Activated CD4-positive, CD25-positive, alpha-beta regulatory T cell (primary cell): Measurements from ENCODE around the gene SRPK2.
"Not testable (repeated sequence)": the region's sequence is repeated elsewhere in the genome, so short reads cannot be mapped to it uniquely, and the experiment has no call there.

Source experiments
- DNase-seq, 4 experiments: peaks; one replicate each; lab custom pipeline; 2025; lab: John Stamatoyannopoulos, UW

SRPK2 gene

DNA sequence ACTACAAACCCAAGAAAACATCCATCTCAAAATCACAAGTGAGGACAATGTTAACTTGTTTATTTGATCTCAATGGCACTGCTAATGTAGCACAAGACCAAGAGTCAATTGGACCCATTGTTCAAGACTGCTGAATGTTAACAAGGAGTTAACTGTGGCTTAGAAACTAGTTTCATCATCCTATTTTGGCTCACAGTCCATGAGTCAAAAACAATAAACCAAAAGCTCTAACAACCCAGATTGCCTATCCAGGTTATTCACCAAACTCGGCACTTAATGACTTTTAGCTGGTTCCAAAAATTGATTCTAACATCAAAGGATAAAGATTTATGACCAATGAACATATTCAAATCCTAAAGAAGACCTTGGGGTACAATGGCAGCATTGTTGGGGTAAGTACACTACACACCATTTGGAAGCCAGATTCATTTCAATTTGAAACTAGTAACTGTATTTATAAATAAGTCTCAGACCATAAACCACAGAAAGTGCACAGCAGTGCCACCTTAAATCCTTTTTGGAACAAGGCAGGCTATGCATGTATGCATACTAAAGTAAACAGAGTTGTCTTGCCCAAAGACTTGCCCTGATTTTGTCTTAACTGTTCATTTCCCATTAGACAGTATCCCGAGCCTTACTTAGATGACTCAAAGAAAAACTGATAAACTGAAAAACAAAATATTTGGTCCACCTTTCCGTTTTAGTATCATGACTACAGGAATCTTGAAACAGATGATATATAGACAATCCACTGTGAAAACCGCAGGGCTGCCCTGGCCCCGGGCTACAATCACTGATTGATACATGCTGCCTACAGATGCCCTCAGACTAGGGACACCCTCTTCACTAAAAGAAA, 84.5 kb downstream of the SRPK2 start:
- no peak for DNase-seq

DNA sequence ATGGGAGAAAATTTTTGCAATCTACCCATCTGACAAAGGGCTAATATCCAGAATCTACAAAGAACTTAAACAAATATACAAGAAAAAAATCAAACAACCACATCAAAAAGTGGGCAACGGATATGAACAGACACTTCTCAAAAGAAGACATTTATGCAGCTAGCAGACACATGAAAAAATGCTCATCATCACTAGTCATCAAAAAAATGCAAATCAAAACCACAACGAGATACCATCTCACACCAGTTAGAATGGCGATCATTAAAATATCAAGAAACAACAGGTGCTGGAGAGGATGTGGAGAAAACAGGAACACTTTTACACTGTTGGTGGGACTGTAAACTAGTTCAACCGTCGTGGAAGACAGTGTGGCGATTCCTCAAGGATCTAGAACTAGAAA, 88.1 kb downstream of the SRPK2 start:
- not testable (repeated sequence) for DNase-seq

DNA sequence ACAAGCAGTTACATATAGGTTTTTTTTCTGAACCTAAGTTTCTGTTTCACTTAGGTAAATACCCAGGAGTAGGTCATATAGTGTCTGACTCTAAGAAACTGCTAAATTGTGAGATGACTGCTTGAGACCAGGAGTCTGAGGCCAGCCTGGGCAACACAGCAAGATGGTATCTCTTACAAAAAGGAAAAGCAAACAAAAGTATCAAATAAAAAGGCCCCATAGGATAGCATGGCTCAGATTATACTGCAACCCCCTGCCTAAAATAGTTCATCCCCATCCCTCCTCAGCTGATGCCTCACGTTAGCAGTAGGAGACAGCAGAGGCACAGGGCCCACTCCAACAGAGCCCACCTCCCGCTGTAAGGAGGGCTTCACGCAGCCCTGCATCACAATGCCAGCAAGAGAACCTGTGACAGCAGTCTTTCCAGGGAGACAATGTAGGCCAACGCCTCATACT, 90.3 kb downstream of the SRPK2 start:
- DNase-seq = no peak

DNA sequence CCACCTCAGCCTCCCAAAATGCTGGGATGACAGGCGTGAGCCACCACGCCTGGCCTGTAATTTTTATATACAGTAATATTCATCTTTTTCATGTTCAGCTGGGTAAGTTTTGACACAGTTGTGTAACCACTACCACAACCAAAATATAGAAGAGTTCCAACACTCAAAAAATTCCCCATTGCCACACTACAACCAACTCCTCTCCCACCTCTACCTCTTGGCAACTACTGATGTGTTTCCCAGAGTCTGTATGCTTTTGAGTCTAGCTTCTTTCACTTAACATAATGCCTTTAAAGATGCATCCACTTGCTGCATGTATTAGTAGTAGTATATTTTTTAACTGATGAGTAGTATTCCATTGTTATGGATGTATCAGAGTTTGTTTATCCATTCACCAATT, 90.7 kb downstream of the SRPK2 start:
- no peak for DNase-seq

DNA sequence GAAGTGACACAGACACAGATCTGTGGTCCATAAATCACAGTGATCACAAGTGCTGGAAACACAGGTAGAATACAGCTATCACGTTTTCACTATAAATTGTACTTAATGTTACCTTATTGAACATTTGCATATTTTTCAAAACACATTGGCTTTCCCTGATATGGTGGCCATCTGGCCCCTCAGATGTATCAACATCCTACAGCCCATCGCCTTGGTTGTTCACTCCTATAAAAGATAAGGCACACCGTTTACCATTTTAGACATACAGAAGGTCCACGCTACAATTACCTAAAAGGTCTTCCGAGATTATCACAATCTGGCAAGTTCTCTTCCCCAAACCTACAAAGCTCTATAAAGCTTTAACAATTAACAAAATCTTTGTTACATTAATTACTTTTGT, 91.4 kb downstream of the SRPK2 start:
- no peak for DNase-seq

DNA sequence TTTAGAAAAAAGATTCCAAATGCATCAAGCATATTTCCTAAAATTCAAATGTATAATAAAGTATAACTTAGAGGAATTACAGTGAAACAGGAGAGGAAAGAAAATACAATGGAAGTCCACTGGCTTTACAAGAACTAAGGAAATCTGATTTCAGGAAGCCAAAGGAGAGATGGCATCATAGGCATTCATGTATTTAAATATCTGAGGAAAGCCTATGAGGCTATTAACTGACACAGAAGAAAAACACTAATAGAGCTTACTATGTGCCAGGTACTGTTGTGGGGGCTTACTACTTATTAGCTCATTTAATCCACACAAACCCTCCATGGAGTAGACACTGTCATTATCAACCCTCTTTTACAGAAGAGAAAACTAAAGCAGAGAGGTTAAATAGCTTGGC, 92.2 kb downstream of the SRPK2 start:
- DNase-seq = no peak

- DNase-seq = no peak
Measured at GRCh38 chr7:105295596-105296352, 92.9 kb downstream of the SRPK2 start.

GRCh38 chr7:105294482-105294881, 94.2 kb downstream of the SRPK2 start:
- DNase-seq = not testable (repeated sequence)

DNA sequence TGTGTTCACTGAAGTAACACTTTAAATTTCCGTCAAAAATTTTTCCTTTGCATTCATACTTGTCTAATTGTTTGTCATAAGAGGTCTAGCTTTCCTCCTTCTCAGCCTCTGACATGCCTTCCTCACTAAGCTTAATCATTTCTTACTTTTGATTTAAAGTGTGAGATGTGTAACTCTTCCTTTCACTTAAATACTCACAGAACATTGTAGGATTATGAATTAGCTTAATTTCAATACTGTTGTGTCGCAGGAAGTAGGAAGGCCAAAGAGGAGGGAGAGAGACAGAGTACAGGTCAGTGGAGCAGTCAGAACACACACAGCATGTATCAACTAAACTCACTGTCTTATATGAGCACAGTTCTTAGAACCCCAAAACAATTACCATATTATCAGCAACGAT, 99.0 kb downstream of the SRPK2 start:
- DNase-seq = no peak

- DNase-seq = no peak
Measured at GRCh38 chr7:105286441-105286840, 102.3 kb downstream of the SRPK2 start.

DNA sequence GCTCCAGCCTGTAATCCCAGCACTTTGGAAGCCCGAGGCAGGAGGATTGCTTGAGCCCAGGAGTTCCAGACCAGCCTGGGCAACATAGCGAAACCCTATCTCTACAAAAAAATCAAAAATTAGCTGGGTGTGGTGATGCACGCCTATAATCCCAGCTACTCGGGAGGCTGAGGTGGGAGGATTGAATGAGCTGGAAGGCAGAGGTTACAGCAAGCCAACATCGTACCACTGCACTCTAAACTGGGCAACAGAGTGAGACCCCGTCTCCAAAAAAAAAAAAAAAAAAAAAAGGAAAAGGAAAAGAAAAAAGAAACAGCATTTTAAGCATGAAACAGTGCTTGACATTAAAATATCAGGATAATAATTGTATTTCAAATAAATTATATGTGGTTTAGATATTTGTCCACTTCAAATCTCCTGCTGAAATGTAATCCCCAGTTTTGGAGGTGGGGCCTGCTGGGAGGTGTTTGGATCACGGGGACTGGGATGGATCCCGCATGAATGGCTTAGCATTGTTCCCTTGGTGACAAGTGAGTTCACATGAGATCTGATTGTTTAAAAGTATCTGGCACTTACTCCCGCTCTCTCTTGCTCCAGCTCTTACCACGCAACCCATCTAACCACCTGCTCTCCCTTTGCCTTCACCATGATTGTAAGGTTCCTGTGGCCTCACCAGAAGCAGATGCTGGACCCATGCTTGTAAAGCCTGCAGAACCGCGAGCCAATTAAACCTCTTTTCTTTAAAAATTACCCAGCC, 103.4 kb downstream of the SRPK2 start:
- no peak for DNase-seq

GRCh38 chr7:105284014-105284413, 104.7 kb downstream of the SRPK2 start:
- no peak for DNase-seq

DNA sequence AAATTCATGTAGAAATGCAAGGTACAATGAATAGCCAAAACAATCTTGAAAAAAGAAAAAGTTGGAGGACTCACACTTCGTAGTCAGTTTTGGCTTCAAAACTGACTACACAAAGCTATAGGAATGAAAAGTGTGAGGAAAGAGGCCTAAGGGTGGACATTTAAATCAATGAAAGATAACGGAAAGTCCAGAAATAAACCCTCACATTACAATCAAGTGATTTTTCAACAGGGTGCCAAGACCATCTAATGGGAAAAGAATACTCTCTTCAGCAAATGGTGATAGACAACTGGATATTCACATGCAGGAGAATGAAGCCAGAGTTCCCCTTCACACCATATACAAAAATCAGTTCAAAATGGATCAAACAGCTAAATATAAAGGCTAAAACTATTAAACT, 106.8 kb downstream of the SRPK2 start:
- DNase-seq = no peak

DNA sequence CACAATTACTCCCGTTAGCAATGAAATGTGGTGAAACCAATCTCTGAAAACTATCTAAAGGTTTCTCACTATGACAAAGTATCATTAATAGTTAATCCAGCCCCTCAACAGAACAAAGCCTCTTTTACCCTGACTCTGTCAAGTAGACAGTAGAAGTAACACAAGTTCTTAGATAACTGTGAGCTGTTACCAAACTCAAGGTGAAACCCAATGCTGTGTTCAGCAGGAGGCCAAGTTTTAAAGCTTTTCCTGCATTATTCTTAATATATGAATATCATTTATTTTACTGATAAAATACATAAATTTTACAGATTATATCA, 109.1 kb downstream of the SRPK2 start:
- DNase-seq = no peak

DNA sequence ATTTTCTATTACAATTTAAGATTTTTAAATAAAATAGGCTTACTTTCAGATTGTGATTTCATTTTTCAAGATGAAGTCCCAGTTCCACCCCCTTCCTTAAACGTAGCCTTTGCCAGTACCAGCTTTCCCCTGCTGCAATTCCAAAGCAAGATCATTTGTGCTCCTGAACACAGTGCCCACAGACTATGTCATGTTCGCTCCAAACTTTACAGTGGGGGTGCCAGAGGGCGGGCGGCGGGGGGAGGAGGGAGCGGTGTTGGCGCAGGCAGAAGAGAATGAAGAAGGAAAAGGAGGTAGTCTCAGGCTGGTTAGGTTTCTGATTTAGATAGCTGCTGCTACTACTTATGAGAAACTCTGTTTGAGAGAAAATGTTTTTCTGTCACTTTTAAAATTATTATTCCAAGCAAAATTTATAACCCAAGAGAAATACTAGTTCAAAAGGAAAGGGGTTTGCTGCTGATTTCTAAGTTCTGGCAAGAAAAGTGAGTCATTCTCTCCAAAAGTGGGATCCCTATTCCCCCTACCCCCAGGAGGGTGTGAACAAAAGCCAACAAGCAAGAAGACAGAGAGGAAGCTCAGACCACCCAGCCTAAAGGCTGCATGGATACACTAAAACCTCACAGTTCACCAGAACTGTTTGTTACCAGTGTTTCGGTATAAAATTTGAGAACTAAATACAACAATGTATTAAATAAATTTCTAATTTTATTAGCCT, 109.6 kb downstream of the SRPK2 start:
- no peak for DNase-seq

DNA sequence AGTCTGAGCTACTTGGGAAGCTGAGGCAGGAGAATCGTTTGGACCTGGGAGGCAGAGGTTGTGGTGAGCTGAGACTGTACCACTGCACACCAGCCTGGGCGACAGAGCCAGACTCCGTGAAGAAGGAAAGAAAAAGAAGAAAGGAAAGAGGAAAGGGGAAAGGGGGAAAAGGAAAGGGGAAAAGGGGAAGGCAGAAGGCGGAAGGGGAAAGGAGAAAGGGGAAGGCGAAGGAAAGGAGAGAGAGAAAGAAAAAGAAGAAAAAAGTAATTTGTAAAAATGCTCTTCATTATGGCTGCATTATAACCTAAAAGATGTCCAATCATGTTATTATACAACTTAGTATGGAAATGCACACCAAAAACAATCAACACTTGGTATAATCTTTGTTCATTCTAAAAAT, 110.2 kb downstream of the SRPK2 start:
- no peak for DNase-seq

GRCh38 chr7:105277341-105277740, 111.4 kb downstream of the SRPK2 start:
- no peak for DNase-seq

- no peak for DNase-seq
Measured at GRCh38 chr7:105270117-105270516, 118.6 kb downstream of the SRPK2 start.

DNA sequence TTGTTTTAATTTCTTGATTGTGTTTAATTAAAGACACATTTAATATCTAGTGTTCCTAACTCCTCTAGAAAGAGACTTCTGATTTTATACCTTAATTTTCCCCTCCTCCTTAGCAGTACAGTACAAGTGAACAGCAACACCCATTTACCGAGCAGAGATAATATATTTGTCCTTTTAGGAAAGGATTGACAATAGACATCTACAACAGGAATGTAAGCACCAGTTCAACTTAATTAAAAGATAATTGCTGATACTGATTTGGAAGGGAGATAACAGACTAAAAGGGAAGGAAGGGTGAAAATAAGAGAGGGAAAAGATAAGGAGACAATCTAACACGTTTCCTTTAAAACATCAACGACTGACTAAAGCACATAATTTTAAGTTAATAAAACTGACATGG, 119.3 kb downstream of the SRPK2 start:
- no peak for DNase-seq

GRCh38 chr7:105268511-105269392, 120.0 kb downstream of the SRPK2 start:
- DNase-seq = no peak

- no peak for DNase-seq
Measured at GRCh38 chr7:105268056-105268455, 120.7 kb downstream of the SRPK2 start.
